Liver (tissue), 9 donors: ENCODE data around the gene SV2B. TPM values are rescaled to one million over a fixed set of nuclear protein-coding genes. Genes with fewer than 3 reads are reported as not detected.

ENCODE experiments used
- DNase-seq: peaks from one replicate; pipeline ENCODE4 v3.0.0-alpha.2; 2017; ENCODE audit warnings: low spot score
- H3K27ac ChIP-seq, 2 donors: one replicate each; pipeline ENCODE4 v1.7.0; 2013; ENCODE audit warnings: inconsistent platforms in 2 of 2, low read length in 2 of 2, control low read depth in 1 of 2, low read depth in 1 of 2, mild to moderate bottlenecking in 1 of 2
- H3K27me3 ChIP-seq, 4 donors: one replicate each; pipeline versions ENCODE4 v1.6.1 to v1.7.0; 2013; ENCODE audit warnings: low read length in 3 of 4, inconsistent platforms in 1 of 4, mild to moderate bottlenecking in 1 of 4, moderate library complexity in 1 of 4; ENCODE audit not compliant: control insufficient read depth in 4 of 4, insufficient read depth in 4 of 4
- H3K36me3 ChIP-seq, 4 donors: one replicate each; pipeline versions ENCODE4 v1.6.1 to v1.7.0; 2013; ENCODE audit warnings: low read length in 3 of 4, mild to moderate bottlenecking in 3 of 4, low read depth in 1 of 4, moderate library complexity in 1 of 4; ENCODE audit not compliant: control insufficient read depth in 4 of 4, insufficient read depth in 3 of 4
- H3K4me1 ChIP-seq, 4 donors: one replicate each; pipeline versions ENCODE4 v1.6.1 to v1.7.0; 2013; ENCODE audit warnings: low read length in 3 of 4, mild to moderate bottlenecking in 3 of 4, moderate library complexity in 1 of 4; ENCODE audit not compliant: control insufficient read depth in 4 of 4, insufficient read depth in 4 of 4
- H3K4me3 ChIP-seq, 3 donors: one replicate each; pipeline versions ENCODE4 v1.6.1 to v1.7.0; 2013; ENCODE audit warnings: low read length in 3 of 3, control low read depth in 1 of 3, low read depth in 1 of 3, mild to moderate bottlenecking in 1 of 3
- H3K9ac ChIP-seq, 2 donors: one replicate each; pipeline ENCODE4 v1.7.0; 2013; ENCODE audit warnings: low read length in 2 of 2, mild to moderate bottlenecking in 2 of 2, moderate library complexity in 2 of 2, control low read depth in 1 of 2, low read depth in 1 of 2
- H3K9me3 ChIP-seq, 4 donors: one replicate each; pipeline versions ENCODE4 v1.6.1 to v1.7.0; 2013; ENCODE audit warnings: low read length in 3 of 4; ENCODE audit not compliant: control insufficient read depth in 4 of 4
- ATF3 ChIP-seq: IDR thresholded peaks from 2 replicates; pipeline ENCODE4 v1.6.1; 2016; ENCODE audit warnings: antibody characterized with exemption
- EGR1 ChIP-seq, 2 donors: IDR thresholded peaks; 2 replicates each; pipeline ENCODE4 v1.6.1; 2016 to 2018; ENCODE audit warnings: antibody characterized with exemption in 2 of 2, low read depth in 2 of 2
- FOXA1 ChIP-seq: IDR thresholded peaks from 2 replicates; pipeline ENCODE4 v1.6.1; 2016; ENCODE audit warnings: antibody characterized with exemption
- FOXA2 ChIP-seq: IDR thresholded peaks from 2 replicates; pipeline ENCODE4 v1.6.1; 2016; ENCODE audit warnings: antibody characterized with exemption
- GABPA ChIP-seq, 2 donors: IDR thresholded peaks in 1 of 2; conservative IDR thresholded peaks in 1 of 2; 2 replicates each; pipeline ENCODE4 v1.6.1; 2016; ENCODE audit warnings: antibody characterized with exemption in 2 of 2, mild to moderate bottlenecking in 1 of 2, moderate library complexity in 1 of 2
- HNF4A ChIP-seq, 2 donors: conservative IDR thresholded peaks; 2 replicates each; pipeline ENCODE4 v1.6.1; 2016; ENCODE audit warnings: antibody characterized with exemption in 2 of 2, mild to moderate bottlenecking in 2 of 2
- HNF4G ChIP-seq: IDR thresholded peaks from 2 replicates; pipeline ENCODE4 v1.6.1; 2016; ENCODE audit warnings: antibody characterized with exemption
- JUND ChIP-seq, 2 donors: IDR thresholded peaks; 2 replicates each; pipeline ENCODE4 v1.6.1; 2016; ENCODE audit warnings: antibody characterized with exemption in 2 of 2
- NR2F2 ChIP-seq: IDR thresholded peaks from 2 replicates; pipeline ENCODE4 v1.6.1; 2016; ENCODE audit warnings: antibody characterized with exemption
- RAD21 ChIP-seq, 2 donors: IDR thresholded peaks; 2 replicates each; pipeline ENCODE4 v1.6.1; 2016; ENCODE audit warnings: antibody characterized with exemption in 2 of 2, mild to moderate bottlenecking in 2 of 2
- RXRA ChIP-seq, 2 donors: IDR thresholded peaks; 2 replicates each; pipeline ENCODE4 v1.6.1; 2017 to 2018; ENCODE audit warnings: antibody characterized with exemption in 2 of 2, mild to moderate bottlenecking in 1 of 2
- SP1 ChIP-seq: IDR thresholded peaks from 2 replicates; pipeline ENCODE4 v1.6.1; 2018; ENCODE audit warnings: antibody characterized with exemption, mild to moderate bottlenecking
- TAF1 ChIP-seq: conservative IDR thresholded peaks from 2 replicates; pipeline ENCODE4 v1.6.1; 2016; ENCODE audit warnings: antibody characterized with exemption, mild to moderate bottlenecking
- YY1 ChIP-seq: IDR thresholded peaks from 2 replicates; pipeline ENCODE4 v1.6.1; 2016; ENCODE audit warnings: antibody characterized with exemption, mild to moderate bottlenecking
- WGBS: extraction: QIAGEN DNeasy Blood & Tissue Kit; methylation state at CpG from one replicate; pipeline ENCODE4 v1.1.7; 2013; 5-methylcytosine and 5-hydroxymethylcytosine counted together
- polyA plus RNA-seq, 2 donors: library from polyadenylated mRNA; stranded (reverse) in 1 of 2; unstranded in 1 of 2; fragments of 200-250 nt in 1 of 2; fragments of >200 nt in 1 of 2; fragmentation: Nextera tagmentation in 1 of 2; extraction: Ambion mirVana in 1 of 2; gene quantifications; one replicate each; pipeline versions ENCODE4 v1.2.1 to v1.2.3, GENCODE V29; 2013 to 2015
- total RNA-seq, 2 donors: library from RNA; depleted of rRNA; stranded (reverse); fragments of >200 nt; gene quantifications; one replicate each; pipeline ENCODE4 v1.2.3, GENCODE V29; 2014
- TF ChIP-seq, protein P1 (sequence below): IDR thresholded peaks from 2 replicates; pipeline ENCODE4 v1.6.1; 2016; ENCODE audit warnings: antibody characterized with exemption, mild to moderate bottlenecking
- TF ChIP-seq, protein P2 (sequence below): fragments of 150-350 bp; IDR thresholded peaks from 2 replicates; pipeline ENCODE4 v1.5.1; 2017; ENCODE audit warnings: improper control_type of control experiment, low read depth, low read length; ENCODE audit not compliant: missing input control
- TF ChIP-seq, protein P3 (sequence below): IDR thresholded peaks from 2 replicates; pipeline ENCODE4 v1.6.1; 2016; ENCODE audit warnings: antibody characterized with exemption
- TF ChIP-seq, protein P4 (sequence below): IDR thresholded peaks from 2 replicates; pipeline ENCODE4 v1.6.1; 2016; ENCODE audit warnings: antibody characterized with exemption
- donor health status: healthy.
- donor health status: healthy.
- donor health status: healthy.
- donor health status: healthy.
- donor health status: healthy.

The SV2B gene
- total and polyA plus RNA-seq, 4 donors: 0.08 to 0.16 (median 0.09) TPM; not detected in 1

DNA sequence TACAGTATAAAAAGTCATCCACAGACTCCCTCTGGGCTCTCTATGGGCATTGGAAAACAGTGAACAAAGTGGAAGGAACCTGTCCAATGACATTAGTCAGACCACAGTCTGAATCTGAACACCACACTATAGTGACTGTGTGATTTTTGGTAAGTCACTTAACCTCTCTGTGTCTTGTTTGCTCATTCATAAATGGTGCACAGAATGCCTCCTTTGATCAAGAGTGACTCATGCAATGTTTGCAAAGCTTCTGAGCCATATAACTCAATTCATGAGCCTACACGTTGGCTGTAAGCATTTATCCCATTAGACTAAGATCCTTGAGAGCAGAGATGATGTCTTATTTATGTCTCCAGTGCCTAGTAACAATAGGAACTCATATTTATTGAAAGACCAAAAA is 46.7 kb downstream of the SV2B start:
- peaks cover 0 to 11% (median 4%) of the 10 kb centered on the region in 4 donors for H3K27me3 ChIP-seq
- TF ChIP-seq FOXA2: no peak
- TF ChIP-seq HNF4A (conservative IDR thresholded peaks at IDR 0.05): no peak
- TF ChIP-seq, protein P1, sequence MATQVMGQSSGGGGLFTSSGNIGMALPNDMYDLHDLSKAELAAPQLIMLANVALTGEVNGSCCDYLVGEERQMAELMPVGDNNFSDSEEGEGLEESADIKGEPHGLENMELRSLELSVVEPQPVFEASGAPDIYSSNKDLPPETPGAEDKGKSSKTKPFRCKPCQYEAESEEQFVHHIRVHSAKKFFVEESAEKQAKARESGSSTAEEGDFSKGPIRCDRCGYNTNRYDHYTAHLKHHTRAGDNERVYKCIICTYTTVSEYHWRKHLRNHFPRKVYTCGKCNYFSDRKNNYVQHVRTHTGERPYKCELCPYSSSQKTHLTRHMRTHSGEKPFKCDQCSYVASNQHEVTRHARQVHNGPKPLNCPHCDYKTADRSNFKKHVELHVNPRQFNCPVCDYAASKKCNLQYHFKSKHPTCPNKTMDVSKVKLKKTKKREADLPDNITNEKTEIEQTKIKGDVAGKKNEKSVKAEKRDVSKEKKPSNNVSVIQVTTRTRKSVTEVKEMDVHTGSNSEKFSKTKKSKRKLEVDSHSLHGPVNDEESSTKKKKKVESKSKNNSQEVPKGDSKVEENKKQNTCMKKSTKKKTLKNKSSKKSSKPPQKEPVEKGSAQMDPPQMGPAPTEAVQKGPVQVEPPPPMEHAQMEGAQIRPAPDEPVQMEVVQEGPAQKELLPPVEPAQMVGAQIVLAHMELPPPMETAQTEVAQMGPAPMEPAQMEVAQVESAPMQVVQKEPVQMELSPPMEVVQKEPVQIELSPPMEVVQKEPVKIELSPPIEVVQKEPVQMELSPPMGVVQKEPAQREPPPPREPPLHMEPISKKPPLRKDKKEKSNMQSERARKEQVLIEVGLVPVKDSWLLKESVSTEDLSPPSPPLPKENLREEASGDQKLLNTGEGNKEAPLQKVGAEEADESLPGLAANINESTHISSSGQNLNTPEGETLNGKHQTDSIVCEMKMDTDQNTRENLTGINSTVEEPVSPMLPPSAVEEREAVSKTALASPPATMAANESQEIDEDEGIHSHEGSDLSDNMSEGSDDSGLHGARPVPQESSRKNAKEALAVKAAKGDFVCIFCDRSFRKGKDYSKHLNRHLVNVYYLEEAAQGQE: no peak
- no peak for TF ChIP-seq FOXA1
- no peak for TF ChIP-seq EGR1 (IDR thresholded peaks at IDR 0.05; ENCODE audit: low read depth in 2 of 2)
- no peak for TF ChIP-seq ATF3
- no peak for TF ChIP-seq NR2F2
- no peak for TF ChIP-seq TAF1
- TF ChIP-seq RXRA (IDR thresholded peaks at IDR 0.05): no peak
- TF ChIP-seq, protein P2, sequence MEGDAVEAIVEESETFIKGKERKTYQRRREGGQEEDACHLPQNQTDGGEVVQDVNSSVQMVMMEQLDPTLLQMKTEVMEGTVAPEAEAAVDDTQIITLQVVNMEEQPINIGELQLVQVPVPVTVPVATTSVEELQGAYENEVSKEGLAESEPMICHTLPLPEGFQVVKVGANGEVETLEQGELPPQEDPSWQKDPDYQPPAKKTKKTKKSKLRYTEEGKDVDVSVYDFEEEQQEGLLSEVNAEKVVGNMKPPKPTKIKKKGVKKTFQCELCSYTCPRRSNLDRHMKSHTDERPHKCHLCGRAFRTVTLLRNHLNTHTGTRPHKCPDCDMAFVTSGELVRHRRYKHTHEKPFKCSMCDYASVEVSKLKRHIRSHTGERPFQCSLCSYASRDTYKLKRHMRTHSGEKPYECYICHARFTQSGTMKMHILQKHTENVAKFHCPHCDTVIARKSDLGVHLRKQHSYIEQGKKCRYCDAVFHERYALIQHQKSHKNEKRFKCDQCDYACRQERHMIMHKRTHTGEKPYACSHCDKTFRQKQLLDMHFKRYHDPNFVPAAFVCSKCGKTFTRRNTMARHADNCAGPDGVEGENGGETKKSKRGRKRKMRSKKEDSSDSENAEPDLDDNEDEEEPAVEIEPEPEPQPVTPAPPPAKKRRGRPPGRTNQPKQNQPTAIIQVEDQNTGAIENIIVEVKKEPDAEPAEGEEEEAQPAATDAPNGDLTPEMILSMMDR: no peak
- TF ChIP-seq SP1: no peak
- TF ChIP-seq YY1: no peak
- TF ChIP-seq, protein P3, sequence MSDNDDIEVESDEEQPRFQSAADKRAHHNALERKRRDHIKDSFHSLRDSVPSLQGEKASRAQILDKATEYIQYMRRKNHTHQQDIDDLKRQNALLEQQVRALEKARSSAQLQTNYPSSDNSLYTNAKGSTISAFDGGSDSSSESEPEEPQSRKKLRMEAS: no peak
- TF ChIP-seq, protein P4, sequence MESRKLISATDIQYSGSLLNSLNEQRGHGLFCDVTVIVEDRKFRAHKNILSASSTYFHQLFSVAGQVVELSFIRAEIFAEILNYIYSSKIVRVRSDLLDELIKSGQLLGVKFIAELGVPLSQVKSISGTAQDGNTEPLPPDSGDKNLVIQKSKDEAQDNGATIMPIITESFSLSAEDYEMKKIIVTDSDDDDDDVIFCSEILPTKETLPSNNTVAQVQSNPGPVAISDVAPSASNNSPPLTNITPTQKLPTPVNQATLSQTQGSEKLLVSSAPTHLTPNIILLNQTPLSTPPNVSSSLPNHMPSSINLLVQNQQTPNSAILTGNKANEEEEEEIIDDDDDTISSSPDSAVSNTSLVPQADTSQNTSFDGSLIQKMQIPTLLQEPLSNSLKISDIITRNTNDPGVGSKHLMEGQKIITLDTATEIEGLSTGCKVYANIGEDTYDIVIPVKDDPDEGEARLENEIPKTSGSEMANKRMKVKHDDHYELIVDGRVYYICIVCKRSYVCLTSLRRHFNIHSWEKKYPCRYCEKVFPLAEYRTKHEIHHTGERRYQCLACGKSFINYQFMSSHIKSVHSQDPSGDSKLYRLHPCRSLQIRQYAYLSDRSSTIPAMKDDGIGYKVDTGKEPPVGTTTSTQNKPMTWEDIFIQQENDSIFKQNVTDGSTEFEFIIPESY: no peak
- no peak for TF ChIP-seq GABPA (IDR thresholded peaks at IDR 0.05 in 1 of 2, conservative IDR thresholded peaks at IDR 0.05 in 1 of 2)
- no peak for TF ChIP-seq RAD21 (IDR thresholded peaks at IDR 0.05)
- TF ChIP-seq HNF4G: no peak
- TF ChIP-seq JUND (IDR thresholded peaks at IDR 0.05): no peak
- peaks cover 0 to 1% (median 0%) of the 10 kb centered on the region in 4 donors for H3K36me3 ChIP-seq
- DNase-seq: no peak
- H3K9ac ChIP-seq: no peak overlapping the region
- WGBS: 56% methylated on average over 1 of the region's 1 CpG
- no peaks in the 10 kb centered on the region for H3K4me1 ChIP-seq
- no peak overlapping the region for H3K4me3 ChIP-seq
- no peak overlapping the region for H3K27ac ChIP-seq
- H3K9me3 ChIP-seq: no peaks in the 10 kb centered on the region
